ENCODE results near the gene ZSCAN5B.
"Not testable (repeated sequence)": the region's sequence is repeated elsewhere in the genome, so short reads cannot be mapped to it uniquely, and the experiment has no call there.

ZSCAN5B gene, protein sequence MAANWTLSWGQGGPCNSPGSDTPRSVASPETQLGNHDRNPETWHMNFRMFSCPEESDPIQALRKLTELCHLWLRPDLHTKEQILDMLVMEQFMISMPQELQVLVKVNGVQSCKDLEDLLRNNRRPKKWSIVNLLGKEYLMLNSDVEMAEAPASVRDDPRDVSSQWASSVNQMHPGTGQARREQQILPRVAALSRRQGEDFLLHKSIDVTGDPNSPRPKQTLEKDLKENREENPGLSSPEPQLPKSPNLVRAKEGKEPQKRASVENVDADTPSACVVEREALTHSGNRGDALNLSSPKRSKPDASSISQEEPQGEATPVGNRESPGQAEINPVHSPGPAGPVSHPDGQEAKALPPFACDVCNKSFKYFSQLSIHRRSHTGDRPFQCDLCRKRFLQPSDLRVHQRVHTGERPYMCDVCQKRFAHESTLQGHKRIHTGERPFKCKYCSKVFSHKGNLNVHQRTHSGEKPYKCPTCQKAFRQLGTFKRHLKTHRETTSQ

GRCh38 chr19:56197646-56198045, at the start of gene ZSCAN5B:
ZSCAN5B (minus strand) TSS chr19:56197783; CDS start chr19:56193052, 4,731 bp downstream.
- DNase-seq: not testable (repeated sequence)

GRCh38 chr19:56245764-56246163, 48.2 kb upstream of the ZSCAN5B start:
- DNase-seq: not testable (repeated sequence)

DNA sequence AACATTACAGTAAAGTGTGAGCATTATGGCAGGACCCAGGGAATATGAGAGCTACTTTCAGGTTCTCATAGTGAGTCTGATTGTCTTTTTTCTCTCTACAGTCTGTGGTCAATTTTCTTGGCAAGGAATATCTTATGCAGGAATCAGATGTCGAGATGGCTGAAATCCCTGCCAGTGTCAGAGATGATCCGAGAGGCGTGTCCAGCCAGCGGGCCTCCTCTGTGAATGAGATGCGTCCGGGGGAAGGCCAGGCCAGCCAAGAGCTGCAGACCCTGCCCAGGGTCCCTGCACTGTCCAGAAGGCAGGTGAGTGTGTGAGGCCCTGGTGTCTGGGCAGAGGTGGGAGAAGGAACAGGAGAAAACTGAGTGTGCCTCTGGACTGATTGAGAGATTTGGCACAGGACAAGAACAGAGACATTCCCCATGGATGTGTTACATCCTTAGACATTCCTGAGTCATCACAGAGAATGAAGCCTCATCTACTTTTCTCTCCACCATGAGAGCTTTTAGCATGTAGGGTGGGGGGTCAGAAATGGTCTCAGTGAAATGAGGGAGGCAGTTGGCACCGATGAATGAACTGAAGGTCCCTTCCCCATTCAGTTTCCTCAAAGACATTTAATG, 47.6 kb upstream of the ZSCAN5B start:
- no peak for DNase-seq

- no peak for DNase-seq
These were observed 25.9 kb upstream of the ZSCAN5B start for GRCh38 chr19:56223481-56223880.

DNA sequence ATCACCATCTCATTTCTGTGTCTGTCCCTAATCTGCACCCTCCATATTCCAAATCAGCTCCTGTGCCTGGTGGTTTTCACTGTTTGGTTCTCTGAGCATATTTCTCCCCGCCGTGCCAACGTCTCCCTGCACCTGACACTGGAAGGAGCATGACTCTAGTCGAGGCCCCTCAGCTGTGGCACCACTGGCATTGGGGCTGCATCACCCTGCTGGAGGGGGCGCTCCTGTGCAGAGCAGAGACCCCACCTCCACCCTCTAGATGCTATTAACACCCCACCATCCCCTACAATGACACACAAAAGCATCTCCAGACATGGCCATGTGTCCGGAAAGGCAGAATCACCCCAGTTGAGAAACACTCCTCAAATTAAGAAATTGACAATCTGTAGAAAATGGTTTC, 25.3 kb upstream of the ZSCAN5B start:
- DNase-seq: no peak

GRCh38 chr19:56221851-56222250, 24.3 kb upstream of the ZSCAN5B start:
- no peak for DNase-seq

GRCh38 chr19:56221442-56221841, 23.9 kb upstream of the ZSCAN5B start:
- DNase-seq: not testable (repeated sequence)

DNA sequence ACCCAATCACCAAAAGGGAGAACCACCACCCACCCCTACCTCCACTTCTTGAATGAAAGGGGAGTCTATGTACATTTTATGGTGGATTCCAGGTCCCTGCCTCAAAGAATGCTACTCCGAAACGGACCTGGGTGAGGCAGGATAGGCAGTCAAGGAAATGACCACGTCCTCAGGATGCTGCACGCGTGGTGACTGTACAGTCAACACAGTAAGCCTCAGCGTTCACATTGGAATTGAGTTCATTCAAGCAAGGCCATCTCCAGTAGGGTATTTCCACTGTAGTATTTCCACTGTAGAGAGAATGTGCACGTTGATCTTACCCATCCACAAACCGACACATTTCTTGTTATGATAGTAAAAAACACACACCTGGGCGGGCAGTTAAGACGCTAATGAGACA, 21.4 kb upstream of the ZSCAN5B start:
- DNase-seq: no peak

DNA sequence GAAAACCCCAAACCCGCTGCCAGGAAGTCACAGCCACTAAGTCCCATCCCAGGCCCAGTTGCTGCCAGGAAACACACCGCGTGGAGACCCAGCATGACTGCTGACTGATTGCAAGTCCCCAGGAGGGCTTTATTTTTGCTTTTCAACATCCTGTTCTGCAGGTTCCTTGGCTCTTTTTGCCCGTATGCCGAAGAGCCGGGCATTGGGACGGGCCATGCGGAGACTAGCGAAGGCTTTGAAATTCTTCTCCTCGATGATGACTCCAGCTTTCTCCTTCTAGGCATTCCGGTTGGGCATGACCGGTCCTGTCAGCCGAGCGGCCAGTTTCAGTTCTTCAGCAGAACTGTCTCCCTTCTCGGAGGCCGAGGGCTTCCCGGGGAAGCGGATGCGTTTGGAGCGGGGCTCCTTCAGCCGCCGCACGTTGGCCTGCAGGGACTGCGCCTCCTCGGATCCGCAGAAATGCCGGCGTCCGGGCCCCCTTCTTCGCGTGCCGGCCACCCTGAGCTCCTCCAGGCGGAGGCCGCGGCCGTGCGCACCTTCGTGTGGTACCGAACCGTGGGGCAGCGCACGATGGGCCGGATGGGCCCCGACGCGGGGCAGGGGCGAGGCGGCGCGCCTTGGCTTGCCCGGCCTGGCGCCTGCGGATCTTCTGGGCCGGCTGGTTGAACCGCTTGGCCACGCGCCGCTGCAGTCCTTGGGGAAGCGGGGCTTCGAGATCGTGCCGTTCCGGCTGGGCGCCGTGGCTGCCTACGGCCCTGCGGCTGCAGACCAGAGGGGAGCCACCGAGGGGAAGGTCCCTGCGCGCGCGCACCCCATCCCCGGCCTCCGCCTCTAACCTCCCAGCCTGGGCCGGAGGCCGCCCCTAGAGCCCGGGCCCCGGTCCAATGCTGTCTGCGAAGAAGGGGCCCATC, 19.7 kb upstream of the ZSCAN5B start:
- no peak for DNase-seq

- DNase-seq: no peak
These were observed 14.1 kb upstream of the ZSCAN5B start for GRCh38 chr19:56211718-56212117.

DNA sequence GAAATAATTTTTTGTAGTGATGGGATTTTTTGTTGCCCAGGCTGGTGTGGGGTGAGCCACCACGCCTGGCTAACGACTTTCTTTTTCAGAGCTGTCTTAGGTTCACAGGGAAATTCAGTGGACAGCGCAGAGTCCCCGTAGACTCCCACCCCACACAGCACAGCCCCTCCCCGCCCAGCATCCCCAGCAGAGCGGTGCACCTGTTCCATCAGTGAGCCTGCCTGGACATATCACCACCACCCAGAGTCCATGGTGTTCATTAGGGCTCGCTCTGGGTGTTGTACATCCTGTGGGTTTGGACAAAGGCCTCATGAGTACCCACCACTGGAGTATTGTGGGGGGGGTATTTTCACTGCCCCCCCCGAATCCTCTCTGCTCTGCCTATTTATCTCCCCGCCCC, 12.5 kb upstream of the ZSCAN5B start:
- DNase-seq: not testable (repeated sequence)

- no peak for DNase-seq
These were observed 11.5 kb upstream of the ZSCAN5B start for GRCh38 chr19:56209091-56209490.

DNA sequence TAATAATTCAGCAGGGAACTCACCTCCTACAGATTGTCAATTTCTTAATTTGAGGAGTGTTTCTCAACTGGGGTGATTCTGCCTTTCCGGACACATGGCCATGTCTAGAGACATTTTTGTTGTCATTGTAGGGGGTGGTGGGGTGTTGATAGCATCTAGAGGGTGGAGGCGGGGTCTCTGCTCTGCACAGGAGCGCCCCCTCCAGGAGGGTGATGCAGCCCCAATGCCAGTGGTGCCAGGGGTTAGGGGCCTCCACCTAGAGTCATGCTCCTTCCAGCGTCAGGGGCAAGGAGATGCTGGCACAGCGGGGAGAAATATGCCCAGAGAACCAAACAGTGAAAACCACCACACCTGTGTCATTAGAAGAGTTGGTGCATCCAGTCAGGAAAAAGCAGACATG, 10.0 kb upstream of the ZSCAN5B start:
- DNase-seq: not testable (repeated sequence)

DNA sequence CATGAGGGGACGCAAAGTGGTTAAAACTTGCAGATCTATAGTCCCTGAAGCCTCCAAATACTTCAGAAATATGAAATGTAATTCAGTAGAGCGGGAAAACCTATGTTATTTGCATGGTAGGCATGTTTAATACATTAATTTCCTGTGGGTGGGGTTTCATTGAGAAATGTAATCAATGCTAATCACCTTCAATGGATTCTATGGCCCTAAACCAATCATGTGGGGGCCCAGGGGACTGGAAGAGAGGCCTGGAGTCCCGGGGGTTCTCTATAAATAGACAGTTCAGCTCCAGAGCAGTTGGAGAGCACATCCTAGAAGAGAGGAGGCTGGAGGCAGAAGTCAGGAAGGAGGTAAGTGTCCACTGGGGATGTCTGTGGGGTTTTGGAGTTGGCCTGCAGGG, 4.4 kb upstream of the ZSCAN5B start, which contains the start of gene ZSCAN5C:
Gene ZSCAN5C, plus strand, starts transcription at position 301 of the 400 bp plus-strand sequence. CDS start 3,641 bp downstream, outside the sequence.
- DNase-seq: no peak

GRCh38 chr19:56199687-56200086, 2.1 kb upstream of the ZSCAN5B start:
- no peak for DNase-seq

DNA sequence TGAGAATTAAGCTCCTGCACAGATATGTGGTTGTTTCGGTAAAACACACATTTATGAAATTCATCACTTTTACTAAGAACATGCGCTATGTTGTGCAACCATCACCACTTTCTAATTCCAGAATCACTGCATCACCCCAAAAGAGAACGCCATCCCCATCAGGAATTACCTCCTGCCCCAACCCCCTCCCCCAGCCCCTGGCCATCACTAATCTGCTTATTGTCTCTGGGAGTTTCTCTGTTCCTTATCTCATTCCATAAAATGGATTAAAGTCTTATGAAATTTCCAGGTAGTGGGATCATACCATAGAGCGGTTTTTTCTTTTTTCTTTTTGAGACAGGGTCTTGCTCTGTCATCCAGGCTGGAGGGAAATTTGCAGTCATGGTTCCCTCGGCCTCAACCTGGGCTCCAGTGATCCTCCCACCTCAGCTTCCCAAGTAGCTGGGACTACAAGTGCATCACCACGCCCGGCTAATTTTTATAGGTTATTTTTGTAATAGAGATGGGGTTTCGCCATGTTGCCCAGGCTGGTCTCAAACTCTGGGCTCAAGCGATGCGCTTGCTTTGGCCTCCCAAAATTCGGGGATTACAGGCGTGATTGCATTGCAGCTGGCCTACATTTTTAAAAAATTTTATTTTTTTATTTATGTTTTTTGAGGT, 3.5 kb downstream of the ZSCAN5B start:
- DNase-seq: no peak

- no peak for DNase-seq
These were observed 5.9 kb downstream of the ZSCAN5B start for GRCh38 chr19:56191711-56192110.

DNA sequence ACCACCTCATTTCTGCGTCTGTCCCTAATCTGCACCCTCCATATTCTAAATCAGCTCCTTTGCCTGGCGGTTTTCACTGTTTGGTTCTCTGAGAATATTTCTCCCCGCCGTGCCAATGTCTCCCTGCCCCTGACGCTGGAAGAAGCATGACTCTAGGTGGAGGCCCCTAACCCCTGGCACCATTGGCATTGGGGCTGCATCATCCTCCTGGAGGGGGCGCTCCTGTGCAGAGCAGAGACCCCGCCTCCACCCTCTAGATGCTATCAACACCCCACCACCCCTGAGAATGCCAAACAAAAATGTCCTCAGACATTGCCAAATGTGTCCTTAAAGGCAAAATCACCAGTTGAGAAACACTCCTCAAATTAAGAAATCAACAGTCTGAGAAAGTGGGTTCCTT, 6.5 kb downstream of the ZSCAN5B start:
- DNase-seq: no peak

GRCh38 chr19:56189785-56190184, 7.8 kb downstream of the ZSCAN5B start:
- no peak for DNase-seq

- DNase-seq: no peak
These were observed 19.9 kb downstream of the ZSCAN5B start for GRCh38 chr19:56177564-56178243.

GRCh38 chr19:56176881-56177280, 20.7 kb downstream of the ZSCAN5B start:
- DNase-seq: no peak

GRCh38 chr19:56176310-56176709, 21.3 kb downstream of the ZSCAN5B start:
- not testable (repeated sequence) for DNase-seq
